HepG2 (cell line): Measurements from ENCODE around the gene EFCAB11. TPM values are rescaled to one million over a fixed set of nuclear protein-coding genes. Genes with fewer than 3 reads are reported as not detected.

ENCODE experiments used
- AKAP8 ChIP-seq: sonication (generic); formaldehyde crosslinking; IDR thresholded peaks from 2 replicates; pipeline ENCODE4 v1.5.1; 2020; ENCODE audit warnings: mild to moderate bottlenecking, missing genetic modification reagents
- ARNT2 ChIP-seq: sonication (generic); formaldehyde crosslinking; IDR thresholded peaks from 2 replicates; pipeline ENCODE4 v1.8.0; 2022; ENCODE audit warnings: mild to moderate bottlenecking, low read depth, missing genetic modification reagents, moderate library complexity
- ESRRA ChIP-seq: sonication (generic); formaldehyde crosslinking; IDR thresholded peaks from 2 replicates; pipeline ENCODE4 v1.5.1; 2020; ENCODE audit warnings: mild to moderate bottlenecking, low read depth, missing genetic modification reagents
- GATAD2A ChIP-seq: IDR thresholded peaks from 2 replicates; pipeline ENCODE4 v1.6.1; 2016
- HCFC1 ChIP-seq: fragments of 150-350 bp; IDR thresholded peaks from 2 replicates; pipeline ENCODE4 v1.6.1; 2014; ENCODE audit warnings: low read depth, low read length
- KDM5A ChIP-seq: fragments of 200-600 bp; sonication (generic); IDR thresholded peaks from 2 replicates; pipeline ENCODE4 v1.7.0; 2018; ENCODE audit warnings: antibody characterized with exemption, mild to moderate bottlenecking, low read length, borderline replicate concordance
- SP5 ChIP-seq: IDR thresholded peaks from 2 replicates; pipeline ENCODE4 v1.6.1; 2016; ENCODE audit warnings: low read depth, borderline replicate concordance
- STAG1 ChIP-seq: sonication (generic); formaldehyde crosslinking; IDR thresholded peaks from 2 replicates; pipeline ENCODE4 v1.4.0; 2020; ENCODE audit warnings: missing genetic modification reagents
- ZFP62 ChIP-seq: sonication (generic); formaldehyde crosslinking; IDR thresholded peaks from 2 replicates; pipeline ENCODE4 v1.4.0; 2020; ENCODE audit warnings: missing genetic modification reagents
- ZNF335 ChIP-seq: sonication (generic); formaldehyde crosslinking; IDR thresholded peaks from 2 replicates; pipeline ENCODE4 v1.4.0; 2020; ENCODE audit warnings: missing genetic modification reagents
- ZNF616 ChIP-seq: sonication (generic); formaldehyde crosslinking; IDR thresholded peaks from 2 replicates; pipeline ENCODE4 v1.5.0; 2020; ENCODE audit warnings: low read depth, mild to moderate bottlenecking, missing genetic modification reagents
- ZNF792 ChIP-seq: IDR thresholded peaks from 2 replicates; pipeline ENCODE4 v1.6.1; 2016
- ZNF83 ChIP-seq: sonication (generic); formaldehyde crosslinking; IDR thresholded peaks from 2 replicates; pipeline ENCODE4 v1.4.0; 2020; ENCODE audit warnings: missing genetic modification reagents, mild to moderate bottlenecking, borderline replicate concordance
- polyA plus RNA-seq, 8 experiments: library from polyadenylated mRNA; depleted of rRNA in 3 of 8; stranded (reverse) in 7 of 8; unstranded in 1 of 8; fragments of >200 nt; fragmentation: Illumina TruSeq in 4 of 8; extraction: Trizol in 4 of 8; gene quantifications; 2 replicates each; pipeline versions ENCODE4 v1.2.1 to v1.2.3, GENCODE V29; 2011 to 2016; ENCODE audit warnings: low read depth in 4 of 8, missing spikeins in 1 of 8, mixed read lengths in 1 of 8; ENCODE audit not compliant: insufficient read depth in 1 of 8
- total RNA-seq, 5 experiments: library from RNA; depleted of rRNA; stranded (reverse); fragments of >200 nt; fragmentation: Illumina TruSeq; extraction: Trizol; gene quantifications; 2 replicates each; pipeline ENCODE4 v1.2.3, GENCODE V29; 2016; ENCODE audit warnings: low read depth in 1 of 5
- TF ChIP-seq, protein P1 (sequence below): sonication (generic); formaldehyde crosslinking; IDR thresholded peaks from 2 replicates; pipeline ENCODE4 v1.5.0; 2020; ENCODE audit warnings: mild to moderate bottlenecking, missing genetic modification reagents, moderate library complexity
- TF ChIP-seq, protein P2 (sequence below): sonication (generic); formaldehyde crosslinking; IDR thresholded peaks from 2 replicates; pipeline ENCODE4 v1.8.0; 2022; ENCODE audit warnings: missing genetic modification reagents, mild to moderate bottlenecking, moderate library complexity, borderline replicate concordance
- TF ChIP-seq, protein P3 (sequence below): sonication (generic); formaldehyde crosslinking; IDR thresholded peaks from 2 replicates; pipeline ENCODE4 v1.8.0; 2022; ENCODE audit warnings: missing genetic modification reagents, mild to moderate bottlenecking, inconsistent platforms, borderline replicate concordance
- TF ChIP-seq, protein P4 (sequence below): IDR thresholded peaks from 2 replicates; pipeline ENCODE4 v1.6.1; 2012; ENCODE audit warnings: low read depth, low read length, improper control_type of control experiment
- TF ChIP-seq, protein P5 (sequence below): sonication (generic); formaldehyde crosslinking; IDR thresholded peaks from 2 replicates; pipeline ENCODE4 v1.4.0; 2020; ENCODE audit warnings: missing genetic modification reagents; ENCODE audit errors: not compliant biosample characterization

EFCAB11 gene
- total and polyA plus RNA-seq, 2 of the 13 experiments (the other 11 are each of a cell fraction or from before 2014, with no cell fraction given), result 8.2 to 31.5 TPM

DNA sequence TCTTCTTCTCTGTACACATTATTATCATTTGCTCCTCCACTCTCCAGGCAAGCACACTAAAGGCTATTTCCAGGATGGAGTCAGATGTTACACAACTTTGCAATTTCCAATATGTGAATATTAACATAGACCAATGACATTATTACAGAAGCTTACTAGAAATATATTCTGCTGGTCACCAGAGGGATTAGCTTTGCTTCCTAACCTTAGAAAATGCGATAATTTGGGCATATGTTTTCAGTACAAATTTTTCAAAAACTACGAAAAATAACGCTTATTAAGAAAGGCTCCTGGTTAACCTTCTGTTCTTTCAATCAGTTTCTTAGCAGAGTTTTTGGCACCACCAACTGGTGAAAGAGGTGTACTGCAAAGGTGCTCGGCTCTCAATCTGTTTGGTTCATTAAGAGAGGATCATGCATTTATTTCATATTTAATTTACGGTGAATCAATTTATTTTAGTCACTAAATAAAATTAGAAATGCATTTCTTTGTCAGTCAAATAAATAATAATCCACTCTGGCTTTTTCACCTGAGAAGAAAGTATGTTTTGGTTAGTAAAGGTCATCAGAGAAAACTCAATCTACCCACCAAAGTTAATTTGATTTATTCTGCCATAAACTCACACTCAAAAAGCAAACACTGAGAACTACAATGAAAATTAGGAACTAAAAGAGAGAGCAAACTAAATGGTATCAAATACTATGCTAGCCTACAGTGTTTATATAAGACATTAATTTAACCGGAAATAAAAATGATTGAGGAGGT, 39.2 kb downstream of the EFCAB11 start (continued):
- TF ChIP-seq, protein P1, sequence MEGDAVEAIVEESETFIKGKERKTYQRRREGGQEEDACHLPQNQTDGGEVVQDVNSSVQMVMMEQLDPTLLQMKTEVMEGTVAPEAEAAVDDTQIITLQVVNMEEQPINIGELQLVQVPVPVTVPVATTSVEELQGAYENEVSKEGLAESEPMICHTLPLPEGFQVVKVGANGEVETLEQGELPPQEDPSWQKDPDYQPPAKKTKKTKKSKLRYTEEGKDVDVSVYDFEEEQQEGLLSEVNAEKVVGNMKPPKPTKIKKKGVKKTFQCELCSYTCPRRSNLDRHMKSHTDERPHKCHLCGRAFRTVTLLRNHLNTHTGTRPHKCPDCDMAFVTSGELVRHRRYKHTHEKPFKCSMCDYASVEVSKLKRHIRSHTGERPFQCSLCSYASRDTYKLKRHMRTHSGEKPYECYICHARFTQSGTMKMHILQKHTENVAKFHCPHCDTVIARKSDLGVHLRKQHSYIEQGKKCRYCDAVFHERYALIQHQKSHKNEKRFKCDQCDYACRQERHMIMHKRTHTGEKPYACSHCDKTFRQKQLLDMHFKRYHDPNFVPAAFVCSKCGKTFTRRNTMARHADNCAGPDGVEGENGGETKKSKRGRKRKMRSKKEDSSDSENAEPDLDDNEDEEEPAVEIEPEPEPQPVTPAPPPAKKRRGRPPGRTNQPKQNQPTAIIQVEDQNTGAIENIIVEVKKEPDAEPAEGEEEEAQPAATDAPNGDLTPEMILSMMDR (CRISPR knock-in tag), result peak; percentile 82
- TF ChIP-seq ZNF792 (CRISPR knock-in tag) (no peak), SP5 (CRISPR knock-in tag) (no peak), ARNT2 (CRISPR knock-in tag) (no peak), ZNF616 (no peak), ZNF83 (CRISPR knock-in tag) (no peak), AKAP8 (no peak), GATAD2A (peak; percentile 16; the same call in 1 of the 2 replicates), STAG1 (peak; percentile 91), ZNF335 (CRISPR knock-in tag) (no peak), HCFC1 (no peak), ESRRA (CRISPR knock-in tag) (no peak), KDM5A (peak; percentile 52; the same call in 1 of the 2 replicates), ZFP62 (CRISPR knock-in tag) (no peak)
- TF ChIP-seq, protein P2, sequence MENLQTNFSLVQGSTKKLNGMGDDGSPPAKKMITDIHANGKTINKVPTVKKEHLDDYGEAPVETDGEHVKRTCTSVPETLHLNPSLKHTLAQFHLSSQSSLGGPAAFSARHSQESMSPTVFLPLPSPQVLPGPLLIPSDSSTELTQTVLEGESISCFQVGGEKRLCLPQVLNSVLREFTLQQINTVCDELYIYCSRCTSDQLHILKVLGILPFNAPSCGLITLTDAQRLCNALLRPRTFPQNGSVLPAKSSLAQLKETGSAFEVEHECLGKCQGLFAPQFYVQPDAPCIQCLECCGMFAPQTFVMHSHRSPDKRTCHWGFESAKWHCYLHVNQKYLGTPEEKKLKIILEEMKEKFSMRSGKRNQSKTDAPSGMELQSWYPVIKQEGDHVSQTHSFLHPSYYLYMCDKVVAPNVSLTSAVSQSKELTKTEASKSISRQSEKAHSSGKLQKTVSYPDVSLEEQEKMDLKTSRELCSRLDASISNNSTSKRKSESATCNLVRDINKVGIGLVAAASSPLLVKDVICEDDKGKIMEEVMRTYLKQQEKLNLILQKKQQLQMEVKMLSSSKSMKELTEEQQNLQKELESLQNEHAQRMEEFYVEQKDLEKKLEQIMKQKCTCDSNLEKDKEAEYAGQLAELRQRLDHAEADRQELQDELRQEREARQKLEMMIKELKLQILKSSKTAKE (CRISPR knock-in tag), result no peak
- TF ChIP-seq, protein P3, sequence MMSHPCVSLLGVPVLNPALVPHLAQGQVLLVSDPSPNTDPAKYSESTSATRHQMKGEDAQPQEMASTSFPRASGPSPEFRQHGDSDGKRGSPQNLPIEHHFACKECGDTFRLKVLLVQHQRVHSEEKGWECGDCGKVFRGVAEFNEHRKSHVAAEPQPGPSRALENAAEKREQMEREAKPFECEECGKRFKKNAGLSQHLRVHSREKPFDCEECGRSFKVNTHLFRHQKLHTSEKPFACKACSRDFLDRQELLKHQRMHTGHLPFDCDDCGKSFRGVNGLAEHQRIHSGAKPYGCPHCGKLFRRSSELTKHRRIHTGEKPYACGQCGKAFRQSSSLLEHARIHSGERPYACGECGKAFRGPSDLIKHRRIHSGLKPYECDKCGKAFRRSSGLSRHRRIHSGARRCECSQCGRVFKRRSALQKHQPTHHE (CRISPR knock-in tag), result no peak
- TF ChIP-seq, protein P4, sequence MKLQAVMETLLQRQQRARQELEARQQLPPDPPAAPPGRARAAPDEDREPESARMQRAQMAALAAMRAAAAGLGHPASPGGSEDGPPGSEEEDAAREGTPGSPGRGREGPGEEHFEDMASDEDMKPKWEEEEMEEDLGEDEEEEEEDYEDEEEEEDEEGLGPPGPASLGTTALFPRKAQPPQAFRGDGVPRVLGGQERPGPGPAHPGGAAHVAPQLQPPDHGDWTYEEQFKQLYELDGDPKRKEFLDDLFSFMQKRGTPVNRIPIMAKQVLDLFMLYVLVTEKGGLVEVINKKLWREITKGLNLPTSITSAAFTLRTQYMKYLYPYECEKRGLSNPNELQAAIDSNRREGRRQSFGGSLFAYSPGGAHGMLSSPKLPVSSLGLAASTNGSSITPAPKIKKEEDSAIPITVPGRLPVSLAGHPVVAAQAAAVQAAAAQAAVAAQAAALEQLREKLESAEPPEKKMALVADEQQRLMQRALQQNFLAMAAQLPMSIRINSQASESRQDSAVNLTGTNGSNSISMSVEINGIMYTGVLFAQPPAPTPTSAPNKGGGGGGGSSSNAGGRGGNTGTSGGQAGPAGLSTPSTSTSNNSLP, result peak; percentile 68
- TF ChIP-seq, protein P5, sequence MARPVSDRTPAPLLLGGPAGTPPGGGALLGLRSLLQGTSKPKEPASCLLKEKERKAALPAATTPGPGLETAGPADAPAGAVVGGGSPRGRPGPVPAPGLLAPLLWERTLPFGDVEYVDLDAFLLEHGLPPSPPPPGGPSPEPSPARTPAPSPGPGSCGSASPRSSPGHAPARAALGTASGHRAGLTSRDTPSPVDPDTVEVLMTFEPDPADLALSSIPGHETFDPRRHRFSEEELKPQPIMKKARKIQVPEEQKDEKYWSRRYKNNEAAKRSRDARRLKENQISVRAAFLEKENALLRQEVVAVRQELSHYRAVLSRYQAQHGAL (CRISPR knock-in tag), result no peak
